ENCODE measurements around the gene EMP1.

- no peak for TF ChIP-seq MYNN (IDR thresholded peaks at IDR 0.05)
- no peak for TF ChIP-seq MYNN (CRISPR knock-in tag; IDR thresholded peaks at IDR 0.05)
- TF ChIP-seq ZNF277 (CRISPR knock-in tag; IDR thresholded peaks at IDR 0.05; ENCODE audit: borderline replicate concordance), result no peak
- TF ChIP-seq CTCF (IDR thresholded peaks at IDR 0.05 in 2 of 3, conservative IDR thresholded peaks at IDR 0.05 in 1 of 3; ENCODE audit: insufficient read depth in 2 of 3, low read depth in 1 of 3, low read length in 3 of 3), result no peak
Measured at GRCh38 chr12:13179211-13180074, 17.1 kb upstream of the EMP1 start.
